HuH-7 (cell line): ENCODE data around the gene YTHDF1.
"Not testable (repeated sequence)": the region's sequence is repeated elsewhere in the genome, so short reads cannot be mapped to it uniquely, and the experiment has no call there.

ENCODE experiments used
- DNase-seq: peaks from one replicate; pipeline ENCODE4 v3.0.0; 2011; ENCODE audit warnings: low spot score

The YTHDF1 gene

DNA sequence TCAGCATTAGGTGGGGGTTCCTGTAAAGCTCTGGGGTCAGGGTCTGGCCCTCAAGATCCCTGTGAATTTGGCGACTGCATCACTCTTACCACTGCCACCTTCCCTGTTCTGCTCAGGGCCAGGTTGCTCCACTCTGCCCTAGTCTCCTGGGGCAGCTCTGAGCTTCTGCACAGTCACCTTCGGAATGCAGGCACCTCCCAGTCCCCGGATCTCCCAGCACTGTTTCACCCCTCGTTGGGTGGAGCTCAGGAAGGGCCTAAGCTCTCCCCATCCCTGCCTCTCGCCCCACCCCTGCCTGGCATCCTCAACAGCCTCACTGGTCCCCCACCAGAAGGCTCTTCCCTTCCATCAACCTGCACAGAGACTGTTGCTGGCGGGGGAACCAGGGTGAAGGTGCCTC is 46.2 kb downstream of the YTHDF1 start:
- no peak for DNase-seq

DNA sequence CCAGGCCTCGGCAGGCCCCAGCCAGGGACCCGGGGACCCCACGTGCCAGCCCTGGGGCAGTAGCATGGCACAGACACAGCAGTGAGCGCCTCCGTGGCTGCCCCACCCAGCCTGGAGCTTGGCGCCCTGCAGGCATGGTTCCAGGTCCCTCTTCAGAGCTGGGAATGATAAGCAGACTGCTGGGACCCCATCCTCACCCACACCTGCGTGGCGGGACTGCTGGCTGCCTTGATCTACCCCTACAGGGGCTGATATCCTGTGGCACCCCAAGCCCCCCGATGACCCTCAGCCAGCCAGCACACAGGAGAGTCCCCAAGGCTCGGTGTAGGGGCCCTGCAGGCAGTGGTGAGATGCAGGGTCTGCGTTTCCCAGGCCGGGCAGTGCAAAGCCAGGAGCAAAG is 47.1 kb downstream of the YTHDF1 start:
- DNase-seq = no peak

DNA sequence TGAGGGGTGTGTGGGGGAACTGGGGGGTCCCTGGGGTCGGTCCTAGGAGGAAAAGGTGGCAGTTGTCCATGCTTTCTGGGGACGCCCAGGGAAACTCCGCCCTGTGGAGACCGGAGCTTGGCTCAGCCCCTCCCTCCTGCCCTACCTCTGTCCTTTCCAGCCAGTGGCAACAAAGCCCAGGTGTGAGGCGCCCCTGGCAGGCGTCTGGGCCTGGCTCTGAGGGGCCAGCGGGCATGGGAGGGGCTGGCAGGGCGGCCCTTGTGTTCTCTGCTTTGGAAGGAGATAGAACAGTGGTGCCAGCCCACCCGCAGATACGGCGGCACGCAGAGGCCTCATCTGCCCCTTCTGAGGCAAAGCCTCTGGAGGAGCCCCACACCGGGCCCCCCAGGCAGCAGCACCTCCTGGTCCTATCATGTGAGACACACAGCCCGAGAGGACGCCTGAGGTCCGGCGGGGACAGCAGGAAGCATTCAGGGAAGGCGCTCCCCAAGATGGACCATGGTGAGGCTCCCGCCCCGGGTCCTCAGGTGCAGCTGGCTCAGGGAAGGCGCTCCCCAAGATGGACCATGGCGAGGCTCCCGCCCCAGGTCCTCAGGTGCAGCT is 47.9 kb downstream of the YTHDF1 start:
- DNase-seq = no peak

- no peak for DNase-seq
Measured at GRCh38 chr20:63167026-63167917, 48.7 kb downstream of the YTHDF1 start.

GRCh38 chr20:63166193-63167020 is 49.5 kb downstream of the YTHDF1 start:
- no peak for DNase-seq

DNA sequence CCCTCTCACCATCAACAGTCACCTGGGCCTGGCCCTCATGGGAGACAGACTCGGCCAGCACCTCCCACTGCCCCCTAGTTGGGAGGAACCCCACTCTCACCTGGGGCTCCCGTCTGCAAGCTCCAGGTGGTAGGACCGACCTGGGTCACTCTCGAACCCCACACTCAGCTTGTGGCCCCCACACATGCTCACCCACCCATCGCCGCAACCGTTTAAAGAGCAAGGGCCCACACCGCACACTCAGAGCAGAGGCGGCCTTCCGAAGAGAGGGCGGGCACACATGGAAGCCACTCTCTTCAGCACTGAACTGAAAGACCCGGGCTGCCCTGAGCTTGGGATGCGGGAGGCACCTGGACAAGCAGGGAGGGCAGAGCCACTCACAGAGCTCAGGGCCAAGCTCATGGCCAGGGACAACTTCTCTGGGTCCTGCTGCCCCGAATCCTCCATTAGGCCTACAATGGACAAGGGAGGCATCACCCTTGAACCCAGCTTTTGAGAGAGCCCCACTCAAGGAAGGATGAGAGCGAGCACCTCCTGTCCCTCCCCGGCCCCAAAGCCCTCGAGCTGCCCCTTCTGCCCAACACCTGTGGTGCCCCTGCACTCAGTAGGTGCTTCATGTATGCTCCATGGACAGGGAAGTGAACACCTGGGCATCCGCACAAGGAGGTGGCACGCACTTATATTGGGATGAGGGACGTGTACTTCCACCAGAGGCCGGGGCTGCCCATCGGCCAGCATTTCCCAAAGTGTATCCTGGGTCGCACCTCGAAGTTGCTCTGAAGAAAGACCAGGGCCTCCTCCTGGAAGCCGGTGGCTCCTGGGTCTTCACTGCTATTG is 50.4 kb downstream of the YTHDF1 start:
- DNase-seq = no peak

GRCh38 chr20:63164484-63165355 is 51.2 kb downstream of the YTHDF1 start:
- DNase-seq = no peak

GRCh38 chr20:63163596-63164483 is 52.1 kb downstream of the YTHDF1 start:
- no peak for DNase-seq

GRCh38 chr20:63163171-63163570 is 52.8 kb downstream of the YTHDF1 start:
- DNase-seq = no peak

DNA sequence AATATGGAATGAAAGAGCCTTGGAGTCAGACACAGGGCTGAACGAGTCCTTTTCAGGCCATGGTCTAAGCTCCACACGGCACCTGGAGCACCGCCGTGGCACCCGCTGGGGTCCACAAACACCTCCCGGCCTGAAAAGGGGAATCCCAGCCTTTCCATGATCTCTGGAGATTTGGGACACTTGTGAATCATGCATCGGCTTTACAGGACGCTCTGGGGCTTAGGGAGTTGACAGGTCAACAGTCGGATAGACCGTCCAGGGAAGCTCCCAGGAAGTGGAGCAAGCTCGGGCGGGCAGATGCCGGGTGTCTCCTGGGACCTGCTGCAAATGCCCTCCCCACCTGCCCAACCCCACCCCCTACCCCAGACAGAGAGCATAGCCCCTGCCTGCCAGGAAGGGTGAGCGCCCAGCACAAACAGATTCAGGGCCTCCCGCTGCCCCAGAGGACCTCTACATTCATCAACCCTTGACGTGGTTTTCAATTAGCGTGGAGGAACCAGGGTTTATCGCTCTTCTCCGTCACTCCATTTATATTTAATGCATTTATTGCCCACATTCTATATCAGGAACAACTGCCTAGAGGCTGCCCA is 53.6 kb downstream of the YTHDF1 start:
- no peak for DNase-seq

- no peak for DNase-seq
Measured at GRCh38 chr20:63161176-63161651, 54.7 kb downstream of the YTHDF1 start.

DNA sequence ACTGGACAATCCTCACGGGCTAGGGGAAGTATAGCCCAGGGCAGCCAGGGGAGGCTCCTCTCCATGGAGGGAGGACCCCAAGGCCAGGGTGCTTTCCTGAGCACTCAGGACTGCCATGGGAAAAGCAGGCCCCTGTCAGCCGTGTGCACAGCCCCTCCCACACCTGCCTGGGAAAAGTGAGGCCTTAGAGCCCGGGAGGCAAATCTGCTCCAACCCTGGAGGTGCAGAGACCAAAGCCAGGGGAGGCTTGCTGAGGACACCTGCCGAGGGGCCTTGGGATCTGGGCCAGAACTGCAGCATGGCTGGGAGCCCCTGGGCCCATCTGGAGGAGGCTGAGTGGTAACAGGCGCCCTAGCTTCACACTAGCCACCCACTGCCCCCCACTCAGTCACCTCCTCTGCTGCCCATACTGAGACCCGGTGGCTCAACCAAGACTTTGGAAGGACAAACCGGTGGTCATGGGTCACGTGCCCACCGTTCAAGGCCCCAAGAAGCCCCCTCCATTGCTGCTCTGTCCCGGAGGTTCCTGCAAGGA is 55.2 kb downstream of the YTHDF1 start:
- DNase-seq = no peak

GRCh38 chr20:63159826-63160640 is 55.9 kb downstream of the YTHDF1 start:
- no peak for DNase-seq

DNA sequence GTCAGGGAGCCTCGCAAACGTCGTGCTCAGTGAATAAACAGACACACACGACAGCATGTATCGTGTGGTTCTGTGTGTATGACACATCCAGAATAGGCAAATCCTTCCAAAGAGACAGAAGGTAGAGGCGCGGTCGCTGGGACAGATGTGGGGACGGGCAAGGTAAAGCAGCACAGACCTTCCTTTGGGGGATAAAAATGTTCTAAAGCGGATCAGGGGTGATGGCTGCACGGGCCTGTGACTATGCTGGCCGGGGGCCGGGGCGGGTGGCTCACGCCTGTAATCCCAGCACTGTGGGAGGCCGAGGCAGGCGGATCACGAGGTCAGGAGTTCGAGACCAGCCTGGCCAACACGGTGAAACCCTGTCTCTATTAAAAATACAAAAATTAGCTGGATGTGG is 56.7 kb downstream of the YTHDF1 start:
- not testable (repeated sequence) for DNase-seq

DNA sequence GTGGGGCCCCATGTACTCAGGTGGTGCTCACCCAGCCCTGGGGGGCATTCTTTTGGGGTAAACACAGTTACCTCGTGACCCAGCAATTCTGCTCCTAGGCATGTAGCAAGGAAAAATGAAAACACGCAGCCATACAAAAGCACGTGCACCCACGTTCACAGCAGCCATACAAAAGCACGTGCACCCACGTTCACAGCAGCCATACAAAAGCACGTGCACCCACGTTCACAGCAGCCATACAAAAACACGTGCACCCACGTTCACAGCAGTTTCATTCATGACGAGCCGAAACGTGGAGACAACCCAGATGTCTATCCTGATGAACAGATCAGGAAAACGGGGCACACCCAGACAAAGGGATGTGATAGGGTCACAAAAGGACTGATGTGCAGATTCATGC is 57.1 kb downstream of the YTHDF1 start:
- DNase-seq = no peak

DNA sequence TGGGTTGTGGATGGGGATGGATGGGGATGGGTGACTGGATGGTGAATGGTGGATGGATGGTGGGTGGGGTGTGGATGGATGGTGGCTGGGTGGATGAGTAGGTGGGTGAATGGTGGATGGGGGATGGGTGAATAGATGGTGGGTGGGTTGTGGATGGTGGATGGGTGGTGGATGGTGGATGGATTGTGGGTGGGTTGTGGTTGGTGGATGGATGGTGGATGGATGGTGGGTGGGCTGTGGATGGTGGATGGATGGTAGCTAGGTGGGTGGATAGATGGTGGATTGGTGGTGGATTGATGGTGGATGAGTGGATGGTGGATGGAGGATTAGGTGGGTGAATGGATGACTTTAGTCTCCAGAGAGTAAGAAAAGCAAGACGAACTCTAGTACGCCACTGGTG is 57.6 kb downstream of the YTHDF1 start:
- DNase-seq = no peak

DNA sequence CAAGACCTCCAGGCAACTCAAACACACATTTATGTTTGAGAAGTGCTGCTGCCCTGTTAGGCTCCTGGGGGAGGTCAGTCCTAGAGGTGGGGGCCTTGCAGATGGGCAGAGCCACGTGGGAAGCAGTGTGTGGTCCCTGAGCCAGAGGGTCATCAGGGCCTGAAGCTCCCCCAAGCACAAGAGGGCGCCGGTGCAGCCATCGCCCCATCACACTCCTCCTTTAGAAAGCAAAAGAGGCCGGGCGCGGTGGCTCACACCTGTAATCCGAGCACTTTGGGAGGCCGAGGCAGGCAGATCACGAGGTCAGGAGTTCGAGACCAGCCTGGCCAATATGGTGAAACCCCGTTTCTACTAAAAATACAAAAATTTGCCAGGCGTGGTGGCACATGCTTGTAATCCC is 58.5 kb downstream of the YTHDF1 start:
- not testable (repeated sequence) for DNase-seq

- DNase-seq = no peak
Measured at GRCh38 chr20:63156221-63156671, 59.7 kb downstream of the YTHDF1 start.
